Glutamatergic neuron (in vitro differentiated cells): ENCODE measurements around the gene HIRA. TPM values are rescaled to one million over a fixed set of nuclear protein-coding genes. Genes with fewer than 3 reads are reported as not detected.

Experiments
- DNase-seq: peaks from one replicate; pipeline ENCODE4 v3.0.0; 2022
- H3K27ac Mint-ChIP-seq: one replicate; pipeline ENCODE4 v1.8.0; 2020; ENCODE audit warnings: mild to moderate bottlenecking, mixed read lengths, inconsistent platforms; ENCODE audit not compliant: unreplicated experiment
- H3K27me3 Mint-ChIP-seq: one replicate; pipeline ENCODE4 v1.8.0; 2020; ENCODE audit warnings: mild to moderate bottlenecking, moderate library complexity, mixed read lengths, inconsistent platforms; ENCODE audit not compliant: unreplicated experiment
- H3K36me3 Mint-ChIP-seq: one replicate; pipeline ENCODE4 v1.8.0; 2020; ENCODE audit warnings: mild to moderate bottlenecking, mixed read lengths, inconsistent platforms; ENCODE audit not compliant: unreplicated experiment
- H3K4me1 Mint-ChIP-seq: one replicate; pipeline ENCODE4 v1.8.0; 2020; ENCODE audit warnings: mild to moderate bottlenecking, low read depth, mixed read lengths, inconsistent platforms; ENCODE audit not compliant: unreplicated experiment
- H3K4me3 Mint-ChIP-seq: one replicate; pipeline ENCODE4 v1.8.0; 2020; ENCODE audit warnings: mild to moderate bottlenecking, mixed read lengths, inconsistent platforms; ENCODE audit not compliant: unreplicated experiment
- H3K9me3 Mint-ChIP-seq: one replicate; pipeline ENCODE4 v1.8.0; 2020; ENCODE audit warnings: mild to moderate bottlenecking, moderate library complexity, mixed read lengths, inconsistent platforms; ENCODE audit not compliant: unreplicated experiment
- CTCF ChIP-seq: fragments of 200-600 bp; sonication (generic); IDR thresholded peaks from one replicate; pipeline ENCODE4 v1.5.0; 2021; ENCODE audit not compliant: partially characterized antibody, unreplicated experiment
- total RNA-seq: library from RNA; stranded (reverse); fragmentation: NEBNext Ultra II Directional; extraction: Animal tissue kit (Norgen Biotek cat#: 25700); gene quantifications from one replicate; pipeline ENCODE4 v1.2.1, GENCODE V29; 2021; ENCODE audit not compliant: unreplicated experiment

The HIRA gene
- total RNA-seq, 1 donor from 2014 or later: 51.0 TPM

GRCh38 chr22:19376971-19377370, 54.6 kb downstream of the HIRA start:
- H3K27ac Mint-ChIP-seq: no peak overlapping the region
- H3K27me3 Mint-ChIP-seq: peaks cover 4% of the 10 kb centered on the region
- no peak overlapping the region for H3K4me3 Mint-ChIP-seq
- H3K36me3 Mint-ChIP-seq: no peaks in the 10 kb centered on the region
- no peaks in the 10 kb centered on the region for H3K9me3 Mint-ChIP-seq
- no peak for DNase-seq
- no peak for TF ChIP-seq CTCF
- no peaks in the 10 kb centered on the region for H3K4me1 Mint-ChIP-seq

- Mint-ChIP-seq H3K4me3 (no peak overlapping the region), H3K36me3 (no peaks in the 10 kb centered on the region), H3K9me3 (no peaks in the 10 kb centered on the region), H3K27me3 (peaks cover 2% of the 10 kb centered on the region), H3K27ac (no peak overlapping the region), H3K4me1 (no peaks in the 10 kb centered on the region)
- no peak for DNase-seq
- no peak for TF ChIP-seq CTCF
Measured at GRCh38 chr22:19376247-19376646, 55.3 kb downstream of the HIRA start.

- no peaks in the 10 kb centered on the region for H3K36me3 Mint-ChIP-seq
- no peaks in the 10 kb centered on the region for H3K9me3 Mint-ChIP-seq
- no peak for DNase-seq
- no peaks in the 10 kb centered on the region for H3K4me1 Mint-ChIP-seq
- H3K4me3 Mint-ChIP-seq: no peak overlapping the region
- H3K27ac Mint-ChIP-seq: no peak overlapping the region
- H3K27me3 Mint-ChIP-seq: peaks cover 2% of the 10 kb centered on the region
- no peak for TF ChIP-seq CTCF
Measured at GRCh38 chr22:19375435-19375834, 56.1 kb downstream of the HIRA start.

GRCh38 chr22:19374410-19374809, 57.1 kb downstream of the HIRA start:
- no peak overlapping the region for H3K27ac Mint-ChIP-seq
- no peaks in the 10 kb centered on the region for H3K4me1 Mint-ChIP-seq
- H3K9me3 Mint-ChIP-seq: no peaks in the 10 kb centered on the region
- H3K4me3 Mint-ChIP-seq: no peak overlapping the region
- DNase-seq: no peak
- H3K27me3 Mint-ChIP-seq: peaks cover 2% of the 10 kb centered on the region
- H3K36me3 Mint-ChIP-seq: no peaks in the 10 kb centered on the region
- no peak for TF ChIP-seq CTCF

GRCh38 chr22:19373450-19373849, 58.1 kb downstream of the HIRA start:
- no peak for TF ChIP-seq CTCF
- Mint-ChIP-seq H3K4me1 (no peaks in the 10 kb centered on the region), H3K27ac (no peak overlapping the region), H3K27me3 (peaks cover 2% of the 10 kb centered on the region), H3K4me3 (no peak overlapping the region), H3K36me3 (no peaks in the 10 kb centered on the region), H3K9me3 (no peaks in the 10 kb centered on the region)
- no peak for DNase-seq
